Measurements from ENCODE around the gene LY6G6F. TPM values are rescaled to one million over a fixed set of nuclear protein-coding genes. Genes with fewer than 3 reads are reported as not detected.

LY6G6F gene
- polyA plus RNA-seq, 1 of the 3 experiments (the other 2 are of a cell fraction): not detected

GRCh38 chr6:31727717-31728671 is 21.3 kb downstream of the LY6G6F start:
- no peak for DNase-seq
- H3K9ac ChIP-seq: peak overlapping the region; percentile 98; the same call in 1 of the 2 replicates
- WGBS (ENCODE audit: low lambda C conversion rate): 95% methylated on average over 29 of the region's 41 CpGs
- H3K79me2 ChIP-seq (ENCODE audit: insufficient read depth): peaks cover 30% of the 10 kb centered on the region; the same call in 1 of the 2 replicates
- no peaks in the 10 kb centered on the region for H3K9me3 ChIP-seq
- ChIA-PET POLR2A (interaction anchor here (0.6 kb wide), 1 partner anchor 81 kb away, joined by 4 read pairs; no protein-coding TSS in a partner anchor), CTCF (interaction anchor here (0.7 to 7.3 kb wide), 12 partner anchors 12 to 135 kb away, joined by 3 to 45 read pairs (median 6); partner anchors contain the start of genes LSM2, MSH5, NEU1 and VARS1)
- peaks cover 12% of the 10 kb centered on the region; the same call in 1 of the 2 replicates for H4K20me1 ChIP-seq (ENCODE audit: insufficient read depth)
- no peaks in the 10 kb centered on the region for H3K27me3 ChIP-seq (ENCODE audit: insufficient read depth)
- peaks cover 13 to 14% of the 10 kb centered on the region in 2 experiments; a peak in 1 of 4 replicates for H3K4me1 ChIP-seq (ENCODE audit: control insufficient read depth in 1 of 2, insufficient read depth in 2 of 2, low read depth in 1 of 2, low read length in 1 of 2)
- peaks cover 35% of the 10 kb centered on the region for H3F3A ChIP-seq (replicated peaks; ENCODE audit: insufficient read depth)
- no peak for TF ChIP-seq USF2 (IDR thresholded peaks at IDR 0.05; ENCODE audit: borderline replicate concordance, low read depth, low read length)
- no peak for TF ChIP-seq TAF1 (IDR thresholded peaks at IDR 0.05; ENCODE audit: borderline replicate concordance, low read depth, low read length)
- peak overlapping the region; percentile 98 for H3K4me2 ChIP-seq
- no peaks in the 10 kb centered on the region for H3K9me2 ChIP-seq
- no peak overlapping the region for H2AFZ ChIP-seq (ENCODE audit: low read depth)
- peak overlapping the region; percentile 90 to 93; a peak in 3 of 4 replicates for H3K4me3 ChIP-seq (ENCODE audit: low read depth in 2 of 2, low read length in 1 of 2)
- no peak overlapping the region for H3K27ac ChIP-seq (ENCODE audit: low read depth in 2 of 2, low read length in 1 of 2)
- peaks cover 43 to 46% of the 10 kb centered on the region in 2 experiments for H3K36me3 ChIP-seq (replicated peaks in 1 of 2; ENCODE audit: control insufficient read depth in 1 of 2, insufficient read depth in 2 of 2, low read length in 1 of 2)

- POLR2A ChIA-PET: interaction anchor here (0.6 to 2.0 kb wide), 10 partner anchors 14 to 182 kb away, joined by 3 to 10 read pairs (median 4); partner anchors contain the start of genes ABHD16A, ATP6V1G2, HSPA1B and LSM2
These were observed 22.3 kb downstream of the LY6G6F start, which contains the start of gene DDAH2 for GRCh38 chr6:31728767-31729514. Gene DDAH2 (minus strand): TSS chr6:31729299. CDS start chr6:31729161, 138 bp downstream.

More at GRCh38 chr6:31728767-31729514, 22.3 kb downstream of the LY6G6F start, which contains the start of gene DDAH2:
- peak within 1 kb of the TSS; percentile 67 for H2AFZ ChIP-seq (ENCODE audit: low read depth)
- H3F3A ChIP-seq (replicated peaks; ENCODE audit: insufficient read depth): peaks cover 44% of the 10 kb centered on the region
- H3K9me2 ChIP-seq: no peaks in the 10 kb centered on the region
- peak within 1 kb of the TSS; percentile 98 for H3K4me2 ChIP-seq
- H3K4me1 ChIP-seq (ENCODE audit: control insufficient read depth in 1 of 2, insufficient read depth in 2 of 2, low read depth in 1 of 2, low read length in 1 of 2): peaks cover 13 to 20% of the 10 kb centered on the region in 2 experiments; a peak in 1 of 4 replicates
- whole genome bisulfite sequencing (ENCODE audit: low lambda C conversion rate): 41% methylated on average over 30 of the region's 36 CpGs
- peaks cover 21% of the 10 kb centered on the region for H4K20me1 ChIP-seq (ENCODE audit: insufficient read depth)
- peaks cover 52 to 55% of the 10 kb centered on the region in 2 experiments for H3K36me3 ChIP-seq (replicated peaks in 1 of 2; ENCODE audit: control insufficient read depth in 1 of 2, insufficient read depth in 2 of 2, low read length in 1 of 2)
- peak within 1 kb of the TSS; percentile 98 for H3K9ac ChIP-seq
- no peak for DNase-seq
- no peaks in the 10 kb centered on the region for H3K27me3 ChIP-seq (ENCODE audit: insufficient read depth)
- peak within 1 kb of the TSS; percentile 90 to 93 for H3K4me3 ChIP-seq (ENCODE audit: low read depth in 2 of 2, low read length in 1 of 2)
- H3K27ac ChIP-seq (ENCODE audit: low read depth in 2 of 2, low read length in 1 of 2): peak within 1 kb of the TSS; percentile 94
- peaks cover 40% of the 10 kb centered on the region for H3K79me2 ChIP-seq (ENCODE audit: insufficient read depth)
- CTCF ChIA-PET: interaction anchor here (0.7 to 7.3 kb wide), 41 partner anchors 8 to 230 kb away, joined by 3 to 45 read pairs (median 4); partner anchors contain the start of genes ABHD16A, EHMT2, GPANK1 and HSPA1B
- no peaks in the 10 kb centered on the region for H3K9me3 ChIP-seq
- TF ChIP-seq USF2 (IDR thresholded peaks at IDR 0.05; ENCODE audit: borderline replicate concordance, low read depth, low read length) (no peak), ZBTB33 (IDR thresholded peaks at IDR 0.05; ENCODE audit: borderline replicate concordance, low read depth) (no peak), RXRA (IDR thresholded peaks at IDR 0.05; ENCODE audit: borderline replicate concordance, low read depth) (no peak), NRF1 (IDR thresholded peaks at IDR 0.05; ENCODE audit: low read depth, low read length) (no peak), JUND (IDR thresholded peaks at IDR 0.05) (no peak), CTCF (IDR thresholded peaks at IDR 0.05) (peak; percentile 80), SIN3A (IDR thresholded peaks at IDR 0.05; ENCODE audit: borderline replicate concordance, low read depth, low read length) (no peak)
